GM12891 (cell line): ENCODE measurements around the gene LDHB.
A peak's percentile ranks its signal among the peaks of the same experiment; 100 is the strongest.

Experiments
- DNase-seq: peaks from one replicate; pipeline ENCODE4 v3.0.0; 2011; ENCODE audit warnings: low spot score; ENCODE audit not compliant: insufficient read length
- FAIRE-seq: peaks from 2 replicates; lab custom pipeline; 2011; peaks lifted over from hg19 to GRCh38; lab: Jason Lieb, UNC
- PAX5 ChIP-seq: IDR thresholded peaks from 2 replicates; pipeline ENCODE4 v1.6.1; 2011; ENCODE audit warnings: low read length, moderate library complexity, mild to moderate bottlenecking; ENCODE audit not compliant: insufficient read depth, severe bottlenecking
- POLR2A ChIP-seq: IDR thresholded peaks from 2 replicates; pipeline ENCODE4 v1.6.1; 2011; ENCODE audit warnings: low read depth, low read length, control low read depth
- POLR2AphosphoS5 ChIP-seq: IDR thresholded peaks from 2 replicates; pipeline ENCODE4 v1.6.1; 2011; ENCODE audit warnings: low read depth, low read length, control low read depth
- POU2F2 ChIP-seq: IDR thresholded peaks from 2 replicates; pipeline ENCODE4 v1.6.1; 2011; ENCODE audit warnings: low read depth, mild to moderate bottlenecking, control low read depth, low read length, moderate library complexity
- SPI1 ChIP-seq: IDR thresholded peaks from 2 replicates; pipeline ENCODE4 v1.6.1; 2011; ENCODE audit warnings: low read depth, low read length, control low read depth
- TAF1 ChIP-seq: IDR thresholded peaks from 2 replicates; pipeline ENCODE4 v1.6.1; 2011; ENCODE audit warnings: low read depth, low read length, control low read depth

The LDHB gene

DNA sequence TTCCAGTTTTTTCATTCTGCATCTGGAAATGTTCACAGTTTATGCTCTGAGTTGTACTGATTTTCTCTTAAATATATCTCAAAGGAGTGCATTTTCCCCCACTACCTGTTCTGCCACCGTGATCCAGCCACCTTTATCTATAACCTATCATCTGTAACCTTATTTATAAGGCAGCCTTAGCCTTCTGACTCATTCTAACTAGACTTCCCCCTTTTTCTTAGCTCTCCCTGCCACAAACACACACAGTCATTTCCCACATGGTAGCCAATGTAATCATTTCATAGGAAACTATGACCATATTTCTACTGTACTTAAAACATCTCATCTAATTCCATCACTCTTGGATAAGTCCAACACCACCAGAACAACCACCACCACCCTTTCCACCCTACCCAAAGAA lies 42.2 kb downstream of the LDHB start:
- FAIRE-seq = no peak
- no peak for DNase-seq
- TF ChIP-seq POU2F2 = no peak
- TF ChIP-seq SPI1 = 0 out of 2 replicates have a peak, but pooled peaks have one; percentile 1

- FAIRE-seq (no peak), DNase-seq (no peak)
- no peak for TF ChIP-seq POLR2AphosphoS5
- no peak for TF ChIP-seq POU2F2
- no peak for TF ChIP-seq SPI1
- no peak for TF ChIP-seq POLR2A
- no peak for TF ChIP-seq TAF1
- TF ChIP-seq PAX5 = no peak
Observed at GRCh38 chr12:21614506-21614905, 43.1 kb downstream of the LDHB start.

- DNase-seq = no peak
- FAIRE-seq = no peak
- TF ChIP-seq POLR2AphosphoS5 (no peak), POU2F2 (no peak), POLR2A (no peak), SPI1 (no peak), PAX5 (no peak), TAF1 (no peak)
Observed at GRCh38 chr12:21613931-21614330, 43.7 kb downstream of the LDHB start.

DNA sequence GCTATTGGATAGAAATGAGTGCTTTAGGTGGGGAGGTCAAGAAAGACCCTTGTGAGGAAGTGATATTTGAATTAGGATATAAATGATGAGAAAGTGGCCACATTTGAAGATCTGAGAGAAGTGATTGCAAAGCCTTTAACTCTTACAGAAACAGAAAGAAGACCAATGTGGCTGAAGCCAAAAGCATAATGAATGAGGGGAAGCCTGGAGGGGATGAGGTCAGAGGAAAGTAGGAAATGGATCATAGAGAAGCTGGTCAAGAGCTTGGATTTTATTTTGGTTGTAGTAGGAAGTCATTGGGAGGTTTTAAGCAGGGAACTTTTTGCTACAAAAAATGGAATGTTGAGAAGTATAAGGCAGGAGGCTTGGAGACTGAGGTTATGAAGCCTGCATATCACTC lies 49.4 kb downstream of the LDHB start:
- DNase-seq (no peak), FAIRE-seq (no peak)
- TF ChIP-seq SPI1 = no peak
- TF ChIP-seq PAX5 = no peak
- TF ChIP-seq POLR2A = no peak
- TF ChIP-seq TAF1 = no peak
- no peak for TF ChIP-seq POU2F2
- no peak for TF ChIP-seq POLR2AphosphoS5

- FAIRE-seq = no peak
- no peak for DNase-seq
- TF ChIP-seq POLR2A (no peak), SPI1 (no peak), POLR2AphosphoS5 (no peak), PAX5 (no peak), TAF1 (no peak), POU2F2 (no peak)
Observed at GRCh38 chr12:21607701-21608100, 49.9 kb downstream of the LDHB start.

DNA sequence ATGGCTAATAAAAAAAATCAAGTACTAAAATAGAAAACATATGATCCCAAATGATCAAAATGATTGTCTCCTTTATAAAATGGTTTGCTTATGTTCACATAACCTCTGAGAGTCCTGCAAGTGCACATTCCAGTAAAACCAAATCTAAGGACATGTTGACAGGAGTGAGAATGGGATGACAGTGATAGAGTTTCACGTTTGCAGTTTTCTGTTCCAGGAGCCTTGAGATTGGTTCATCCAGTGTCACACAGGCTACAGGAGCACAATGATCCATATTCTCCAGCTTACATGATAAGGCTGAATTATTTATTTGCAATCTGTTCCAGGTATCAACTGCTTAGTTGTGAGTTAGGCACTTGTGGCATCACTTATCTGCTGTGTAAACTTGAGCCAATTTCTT lies 51.5 kb downstream of the LDHB start:
- no peak for DNase-seq
- TF ChIP-seq POLR2A (no peak), PAX5 (no peak), TAF1 (no peak), POLR2AphosphoS5 (no peak), POU2F2 (no peak), SPI1 (no peak)
- no peak for FAIRE-seq

- FAIRE-seq = no peak
- TF ChIP-seq SPI1 (no peak), POU2F2 (no peak), TAF1 (no peak)
- no peak for DNase-seq
Observed at GRCh38 chr12:21604245-21605101, 53.2 kb downstream of the LDHB start, which contains the start of gene GYS2. TSS of gene GYS2 (minus strand) at chr12:21604847. CDS start at chr12:21604592, 255 bp downstream.

DNA sequence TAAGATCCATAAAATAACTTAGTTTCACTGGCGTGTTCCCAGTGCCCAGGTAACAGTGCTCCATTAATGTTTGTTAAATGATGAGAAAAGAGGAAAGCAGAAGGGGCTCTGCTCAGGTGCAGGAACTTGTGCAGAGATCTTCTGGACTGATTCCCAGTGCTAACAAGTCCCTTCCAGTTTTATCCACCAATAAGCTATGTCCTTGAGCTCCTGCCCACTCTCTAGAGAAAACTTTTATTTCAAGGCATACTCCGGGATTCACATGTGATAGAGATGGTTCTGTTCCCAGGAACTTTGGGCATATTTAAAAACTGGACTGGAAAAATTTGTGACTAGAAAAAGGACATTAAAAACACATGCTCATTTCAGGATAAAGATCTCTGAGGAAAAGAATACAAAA lies 54.9 kb downstream of the LDHB start:
- DNase-seq (no peak), FAIRE-seq (no peak)
- TF ChIP-seq POLR2AphosphoS5 = no peak
- no peak for TF ChIP-seq TAF1
- TF ChIP-seq SPI1 = no peak
- no peak for TF ChIP-seq PAX5
- no peak for TF ChIP-seq POU2F2
- TF ChIP-seq POLR2A = no peak

GRCh38 chr12:21600196-21600595 lies 57.4 kb downstream of the LDHB start:
- TF ChIP-seq TAF1 (no peak), PAX5 (no peak), POU2F2 (no peak)
- DNase-seq (no peak), FAIRE-seq (no peak)

GRCh38 chr12:21599143-21599999 lies 58.3 kb downstream of the LDHB start:
- TF ChIP-seq SPI1 (peak; percentile 74), POLR2A (no peak), POLR2AphosphoS5 (no peak), POU2F2 (no peak), PAX5 (peak; percentile 46), TAF1 (no peak)
- FAIRE-seq (no peak), DNase-seq (no peak)
